HG02885 (cell line): Measurements from ENCODE around the gene COL4A1.

Experiments used
- ATAC-seq: cut with Tn5 transposase; IDR thresholded peaks from one replicate; pipeline ENCODE4 v1.9.1; 2021; ENCODE audit warnings: mild to moderate bottlenecking; ENCODE audit not compliant: unreplicated experiment, poor library complexity

The COL4A1 gene

DNA sequence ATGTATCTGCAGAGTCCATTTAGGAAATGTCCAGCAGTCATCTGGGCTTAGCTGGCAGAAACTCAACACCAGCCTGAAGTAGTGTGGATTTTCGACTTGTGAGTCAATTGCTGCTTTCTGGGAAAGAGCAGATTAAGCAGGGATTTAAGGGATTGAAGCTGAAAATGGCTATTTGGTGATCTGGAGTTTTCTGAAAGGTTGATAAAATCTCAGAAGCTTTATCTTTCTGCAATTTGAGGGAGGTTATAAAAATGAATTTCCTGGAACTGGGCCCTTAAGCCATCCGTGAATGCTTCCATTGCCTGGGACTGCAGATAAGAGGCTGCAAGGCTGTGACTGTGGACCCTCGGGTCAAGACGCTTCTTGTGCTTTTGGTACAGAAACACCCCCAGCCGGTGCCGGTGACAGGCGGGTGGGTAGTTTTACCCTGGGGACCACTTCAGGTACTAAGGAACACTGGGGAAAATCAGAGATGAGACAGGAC is 61.5 kb downstream of the COL4A1 start:
- ATAC-seq, result no peak

DNA sequence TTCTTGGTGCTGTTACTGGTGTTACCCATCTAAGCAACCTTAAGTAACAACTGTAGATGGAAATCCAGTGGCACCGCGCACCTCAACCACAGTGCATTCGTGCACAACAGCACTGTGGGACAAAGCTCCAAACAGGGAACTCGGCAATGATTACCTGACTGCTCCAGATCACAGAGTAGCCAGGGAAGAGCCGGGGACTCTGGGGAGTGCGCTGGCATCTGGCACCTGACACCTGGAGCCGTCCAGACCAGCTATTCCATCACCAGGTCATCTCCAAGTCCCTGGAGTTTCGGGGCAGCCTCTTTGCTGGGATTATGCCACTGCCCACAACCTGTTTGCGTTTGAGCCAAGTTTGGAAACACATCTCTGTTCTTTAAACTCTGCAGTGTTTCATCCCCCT is 62.0 kb downstream of the COL4A1 start:
- no peak for ATAC-seq

DNA sequence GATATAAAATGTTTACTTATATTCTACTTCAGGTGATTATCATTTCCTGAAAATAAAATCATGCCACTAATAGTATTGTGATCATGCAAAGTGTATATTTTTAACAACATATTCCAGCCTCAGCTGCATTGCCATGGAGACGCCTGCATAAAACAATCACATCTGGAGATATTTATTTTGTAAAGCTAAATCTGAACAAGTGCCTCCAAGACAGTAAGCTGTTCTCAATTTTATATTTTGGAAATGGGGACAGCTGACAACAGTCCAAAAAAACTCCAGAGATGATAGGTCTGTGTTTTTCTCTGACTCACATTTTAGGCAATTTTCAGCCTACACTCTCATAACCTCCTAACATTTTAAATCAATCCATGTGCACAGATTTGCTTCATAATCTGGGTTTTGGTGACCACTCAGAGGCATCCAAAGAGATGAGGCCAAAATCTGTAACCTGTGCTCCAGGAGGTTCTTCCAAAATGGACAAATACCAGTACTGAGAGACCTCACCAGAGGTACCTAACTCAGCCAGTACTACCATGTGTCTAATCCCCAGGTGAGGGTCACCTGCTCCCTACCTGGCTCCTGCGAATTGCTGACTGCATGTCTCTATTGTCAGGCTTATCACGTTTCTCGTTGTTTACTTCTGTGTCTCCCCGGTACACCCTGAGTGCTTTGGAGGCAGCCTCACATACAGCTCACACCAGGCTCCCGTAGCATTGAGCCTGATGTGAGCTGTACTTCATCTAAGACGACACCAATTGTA is 62.7 kb downstream of the COL4A1 start:
- no peak for ATAC-seq

GRCh38 chr13:110242615-110243014 is 64.3 kb downstream of the COL4A1 start:
- ATAC-seq, result no peak

- ATAC-seq, result no peak
These were observed 66.0 kb downstream of the COL4A1 start for GRCh38 chr13:110240943-110241342.

DNA sequence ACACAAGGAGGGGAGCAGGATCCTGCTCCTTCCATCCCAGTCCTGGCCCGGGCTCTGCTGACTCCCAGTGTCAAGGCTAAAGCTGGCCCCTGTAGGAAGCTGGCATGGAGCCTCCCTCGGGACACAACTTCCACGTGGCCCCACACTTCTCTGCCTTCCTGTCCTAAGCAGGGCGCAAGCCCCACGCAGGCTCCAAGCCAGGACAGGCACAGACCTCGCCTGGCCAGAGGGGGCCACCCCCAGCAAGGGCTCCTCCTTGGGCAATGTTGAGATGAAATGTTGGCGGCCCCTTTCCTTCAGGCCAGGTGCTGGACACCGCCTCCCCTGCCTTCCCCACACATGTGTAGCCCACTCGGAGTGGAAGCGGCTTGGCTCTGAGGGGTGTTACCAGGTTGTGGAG is 66.6 kb downstream of the COL4A1 start:
- ATAC-seq, result no peak

GRCh38 chr13:110239280-110240125 is 67.5 kb downstream of the COL4A1 start:
- ATAC-seq, result no peak

- no peak for ATAC-seq
These were observed 68.2 kb downstream of the COL4A1 start for GRCh38 chr13:110238818-110239195.

DNA sequence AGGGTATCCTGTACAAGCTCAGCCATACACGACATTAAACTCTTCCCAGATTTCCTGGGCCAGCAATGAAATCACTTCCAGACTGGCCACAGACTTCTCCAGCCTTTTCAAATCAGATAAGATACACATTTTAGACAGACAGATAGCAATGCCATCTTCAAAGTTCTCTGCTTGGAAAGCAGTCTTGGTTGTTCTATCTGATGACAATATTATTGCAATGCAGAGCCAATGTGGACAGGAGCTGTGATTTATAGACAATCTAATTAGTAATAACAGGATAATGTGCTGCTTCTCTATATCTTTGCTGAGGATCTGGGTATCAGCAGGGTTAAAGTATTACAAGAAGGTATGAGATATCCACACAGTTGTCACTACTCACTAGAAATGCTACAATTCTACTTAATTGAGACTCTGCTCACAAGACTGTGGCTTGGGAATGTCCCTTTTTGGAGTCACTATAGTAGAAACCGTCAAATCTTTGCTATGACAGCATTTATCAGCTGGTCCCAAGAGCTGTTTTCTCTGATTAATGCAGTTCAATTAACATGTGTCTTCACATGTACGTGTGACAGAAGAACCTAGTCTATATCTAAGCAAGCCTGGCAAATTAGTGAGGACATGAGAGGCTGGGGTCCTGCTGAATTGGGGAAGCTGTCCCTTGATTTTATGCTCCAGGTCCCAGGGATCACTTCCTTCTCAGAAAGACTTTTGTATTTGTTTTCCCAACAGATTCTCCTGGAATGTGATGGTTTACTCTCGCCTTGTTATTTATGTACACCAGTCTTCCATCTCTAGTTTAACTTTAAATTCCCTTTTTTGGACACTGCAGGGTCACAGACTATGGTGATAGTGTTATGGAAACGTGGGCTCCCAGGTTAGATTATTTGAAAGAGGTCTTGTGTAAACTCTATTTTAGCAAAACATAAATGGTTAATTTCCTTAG is 68.8 kb downstream of the COL4A1 start:
- ATAC-seq, result no peak

- no peak for ATAC-seq
These were observed 70.1 kb downstream of the COL4A1 start for GRCh38 chr13:110236831-110237261.

DNA sequence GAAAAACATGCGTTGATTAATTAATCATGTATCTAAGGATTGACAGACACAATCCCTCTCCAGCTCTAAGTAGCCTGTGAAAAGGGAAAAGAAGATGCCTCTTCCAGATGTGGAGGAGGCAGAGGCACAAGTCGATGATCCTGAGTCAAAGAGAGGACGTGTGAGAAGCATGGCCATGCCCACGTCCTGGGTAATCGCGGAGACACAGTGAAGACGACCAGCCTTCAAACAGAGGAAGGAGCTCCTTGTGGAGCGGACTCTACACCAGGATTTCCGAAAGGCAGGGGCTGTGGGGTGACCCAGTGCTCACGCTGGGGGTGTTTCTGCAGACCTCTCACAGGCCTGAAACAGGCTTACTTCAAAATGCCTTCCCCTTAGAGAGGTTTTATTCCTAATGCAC is 70.5 kb downstream of the COL4A1 start:
- no peak for ATAC-seq

DNA sequence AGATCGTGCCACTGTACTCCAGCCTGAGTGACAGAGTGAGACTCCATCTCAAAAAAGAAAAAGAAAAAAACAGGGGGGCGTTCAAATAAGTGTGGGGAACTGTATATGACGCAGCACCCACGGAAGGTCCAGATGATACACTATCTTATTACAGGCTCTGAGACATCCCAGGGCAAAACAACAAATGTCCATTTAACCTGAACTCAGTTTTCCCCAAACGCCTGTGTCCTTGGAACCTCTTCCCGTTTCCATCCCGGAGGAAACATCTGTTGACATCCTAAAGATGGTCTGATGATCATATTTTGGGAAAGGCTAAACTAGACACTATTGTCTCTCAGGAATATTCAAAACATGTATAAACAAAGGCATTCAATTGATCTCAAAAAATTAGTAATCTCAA is 72.4 kb downstream of the COL4A1 start:
- no peak for ATAC-seq

DNA sequence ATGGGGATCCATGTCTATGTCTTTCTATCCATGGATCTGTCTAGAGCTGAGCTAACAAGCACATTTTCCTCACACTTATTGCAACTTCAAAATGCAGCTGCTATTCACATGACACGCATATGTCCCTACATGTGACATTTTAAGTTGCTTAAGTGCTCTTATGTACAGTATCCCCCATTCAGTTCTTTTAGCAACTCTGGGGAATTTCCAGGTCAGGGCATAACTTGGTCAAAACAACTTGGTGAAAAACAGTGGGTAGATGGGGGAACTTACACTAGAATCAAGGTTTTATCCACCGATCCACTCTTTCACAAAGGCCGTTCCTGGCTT is 73.0 kb downstream of the COL4A1 start:
- no peak for ATAC-seq

DNA sequence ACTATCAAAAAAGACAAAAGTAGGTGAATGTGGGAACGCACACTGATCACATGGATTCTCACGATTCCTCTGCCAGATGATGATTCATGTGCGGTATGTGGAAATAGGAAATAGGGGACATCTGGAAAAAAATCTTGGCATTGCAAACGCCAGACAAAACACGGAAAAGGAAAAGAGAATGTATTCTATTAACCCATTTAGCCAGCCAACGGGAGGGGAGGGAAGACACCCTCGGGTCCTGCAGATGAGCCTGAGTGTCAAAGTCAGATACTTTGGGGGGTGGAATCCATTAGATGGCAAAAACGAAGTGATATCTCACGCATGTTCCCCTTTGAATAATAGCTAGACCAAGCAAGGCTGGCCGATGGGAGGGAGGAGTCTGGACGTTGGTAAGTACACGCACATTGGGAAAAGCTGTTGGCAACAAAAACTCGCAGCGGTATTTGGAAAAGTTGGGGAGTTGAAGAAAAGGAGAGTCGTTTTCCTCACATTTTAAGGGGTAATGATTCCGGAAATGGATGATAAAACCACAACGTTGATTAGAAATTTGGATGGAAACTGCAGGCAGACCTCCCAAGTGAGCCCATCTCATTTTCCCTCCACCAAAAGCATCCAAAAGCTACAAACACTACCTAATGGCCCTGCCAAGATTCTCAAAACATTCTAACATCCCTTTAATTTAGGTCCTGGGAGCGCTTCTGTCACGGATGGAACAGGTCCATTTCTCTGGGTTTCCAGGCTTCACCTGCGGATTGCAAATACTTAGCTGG is 73.6 kb downstream of the COL4A1 start:
- ATAC-seq, result no peak

- no peak for ATAC-seq
These were observed 74.2 kb downstream of the COL4A1 start for GRCh38 chr13:110232756-110233155.

DNA sequence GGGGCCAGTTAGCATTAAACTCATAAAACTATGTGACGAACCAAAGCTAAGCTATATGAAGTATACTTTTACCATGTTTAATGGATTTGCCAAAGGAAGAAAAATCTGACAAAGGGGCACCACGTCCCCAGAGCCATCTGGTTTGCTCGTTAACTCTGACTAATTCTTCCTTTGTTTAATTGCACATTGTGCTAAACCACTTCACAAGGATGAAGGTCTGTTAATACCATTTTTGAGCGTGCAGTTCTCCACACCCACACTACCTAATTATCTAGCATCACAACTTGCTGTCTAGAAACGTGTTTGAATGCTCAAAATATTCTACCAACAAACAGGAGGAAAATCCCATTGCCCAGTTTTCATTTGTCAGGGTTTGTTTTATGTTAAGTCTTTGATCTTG is 74.8 kb downstream of the COL4A1 start:
- ATAC-seq, result no peak

DNA sequence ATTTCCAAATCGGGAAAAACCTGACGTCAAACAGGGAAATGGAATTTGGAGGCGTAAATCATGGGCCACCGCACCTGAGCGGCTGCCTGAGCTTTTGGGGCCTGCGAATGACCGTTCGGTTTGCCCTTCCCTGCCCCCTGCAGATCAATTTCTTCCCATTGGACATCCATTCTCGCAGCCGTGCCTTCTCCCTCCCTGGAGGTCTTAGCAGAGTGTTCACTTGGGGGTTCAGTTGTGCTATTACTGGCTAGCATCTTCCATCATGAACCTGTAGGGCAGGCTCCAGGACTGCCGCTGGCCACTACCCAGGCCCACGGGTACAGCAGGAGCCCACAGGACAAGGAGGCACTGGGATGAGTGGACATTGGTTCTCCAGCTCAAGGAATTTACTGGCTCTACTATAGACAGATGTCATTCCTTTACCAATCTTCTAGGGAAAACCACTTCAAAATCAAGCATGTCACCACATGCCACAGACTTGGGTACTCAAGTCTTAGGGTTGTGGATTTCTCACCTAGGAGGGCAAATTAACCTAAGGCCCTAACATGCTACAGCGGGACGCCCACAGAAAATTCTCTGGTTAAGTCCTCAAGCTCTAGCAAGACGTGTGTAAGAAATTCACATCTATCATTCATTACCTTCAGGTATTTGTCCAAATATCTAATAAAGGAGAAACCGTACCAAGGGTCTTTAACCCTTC is 75.5 kb downstream of the COL4A1 start:
- ATAC-seq, result no peak

DNA sequence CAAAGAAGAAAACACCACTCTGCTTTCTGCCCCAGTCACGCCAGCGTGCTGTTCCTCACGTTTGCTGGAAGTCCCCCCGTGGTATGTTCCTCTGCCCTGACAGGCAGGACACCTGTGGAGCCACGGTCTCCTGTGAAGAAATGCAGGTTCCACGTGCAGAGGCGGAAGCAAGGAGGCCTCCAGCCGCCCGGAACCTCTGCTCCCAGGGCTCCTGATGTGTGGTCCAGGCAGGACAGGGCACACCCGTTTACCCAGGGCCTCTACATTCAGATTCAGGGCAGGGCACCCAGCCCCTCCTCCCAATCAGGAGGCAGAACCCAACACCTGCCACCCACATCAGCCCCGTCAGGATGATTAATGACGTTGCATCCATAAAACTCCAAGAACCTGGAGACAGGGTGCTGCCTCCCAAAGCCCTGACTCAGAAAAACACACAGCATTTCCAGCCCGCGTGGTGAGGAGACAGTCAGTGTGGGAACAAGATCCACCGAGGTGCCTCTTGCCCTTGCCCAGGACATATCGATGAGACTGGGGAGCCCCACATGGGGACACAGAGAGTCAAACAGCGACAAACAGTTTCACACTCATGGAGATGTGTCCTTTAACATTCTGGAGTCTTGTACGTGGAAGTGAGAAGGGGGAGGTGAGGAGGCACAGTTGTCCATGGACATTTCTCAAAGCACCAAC is 76.2 kb downstream of the COL4A1 start:
- ATAC-seq, result no peak
